ENCODE measurements around the gene MT1E. TPM values are rescaled to one million over a fixed set of nuclear protein-coding genes. Genes with fewer than 3 reads are reported as not detected.

MT1E gene
- total RNA-seq, 1 donor from 2014 or later = 132 TPM

DNA sequence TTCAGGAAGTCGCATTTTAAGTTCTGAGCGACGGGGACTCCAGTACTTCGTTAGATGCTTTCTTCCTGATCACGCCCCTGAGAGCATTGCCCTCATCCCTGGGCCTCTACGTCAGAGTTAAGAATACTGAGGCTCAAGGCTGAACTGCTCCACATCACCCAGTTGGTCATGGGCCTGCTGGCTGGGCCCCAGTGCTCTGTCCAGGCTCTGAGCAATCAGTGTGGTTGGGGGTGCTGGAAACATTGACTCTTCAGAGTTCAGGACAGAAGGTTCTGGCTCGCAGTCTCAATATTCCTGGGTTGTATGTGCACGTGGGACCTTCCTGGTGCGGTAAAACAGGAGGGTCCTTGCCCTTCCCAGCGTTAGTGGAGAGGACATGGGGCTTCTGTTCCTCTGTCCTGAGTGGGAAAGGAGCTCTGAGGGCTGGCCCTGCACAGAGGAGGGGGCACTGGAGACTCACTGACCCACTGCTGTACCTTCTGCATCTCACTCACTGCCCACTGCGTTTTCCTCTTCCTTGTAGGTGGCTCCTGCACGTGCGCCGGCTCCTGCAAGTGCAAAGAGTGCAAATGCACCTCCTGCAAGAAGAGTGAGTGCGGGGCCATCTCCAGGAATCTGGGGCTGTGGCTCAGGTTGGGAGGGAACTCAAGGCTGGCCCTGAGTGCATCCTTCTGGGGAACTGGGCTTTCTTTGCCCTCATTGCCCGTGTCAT, 518 bp downstream of the MT1E start:
- DNase-seq (ENCODE audit: low read depth, low spot score) = no peak

DNA sequence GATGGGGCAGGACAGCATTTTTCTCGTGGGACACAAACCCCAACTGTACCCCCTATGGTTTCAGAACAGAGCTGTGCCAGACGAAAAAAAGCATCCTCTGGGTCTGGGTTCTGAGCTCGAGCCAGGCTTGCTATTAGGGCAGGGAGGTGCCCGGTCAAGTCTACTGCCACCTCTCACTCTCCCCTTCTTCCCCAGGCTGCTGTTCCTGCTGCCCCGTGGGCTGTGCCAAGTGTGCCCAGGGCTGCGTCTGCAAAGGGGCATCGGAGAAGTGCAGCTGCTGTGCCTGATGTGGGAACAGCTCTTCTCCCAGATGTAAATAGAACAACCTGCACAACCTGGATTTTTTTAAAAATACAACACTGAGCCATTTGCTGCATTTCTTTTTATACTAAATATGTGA, 1.1 kb downstream of the MT1E start:
- DNase-seq (ENCODE audit: low read depth, low spot score) = no peak

DNA sequence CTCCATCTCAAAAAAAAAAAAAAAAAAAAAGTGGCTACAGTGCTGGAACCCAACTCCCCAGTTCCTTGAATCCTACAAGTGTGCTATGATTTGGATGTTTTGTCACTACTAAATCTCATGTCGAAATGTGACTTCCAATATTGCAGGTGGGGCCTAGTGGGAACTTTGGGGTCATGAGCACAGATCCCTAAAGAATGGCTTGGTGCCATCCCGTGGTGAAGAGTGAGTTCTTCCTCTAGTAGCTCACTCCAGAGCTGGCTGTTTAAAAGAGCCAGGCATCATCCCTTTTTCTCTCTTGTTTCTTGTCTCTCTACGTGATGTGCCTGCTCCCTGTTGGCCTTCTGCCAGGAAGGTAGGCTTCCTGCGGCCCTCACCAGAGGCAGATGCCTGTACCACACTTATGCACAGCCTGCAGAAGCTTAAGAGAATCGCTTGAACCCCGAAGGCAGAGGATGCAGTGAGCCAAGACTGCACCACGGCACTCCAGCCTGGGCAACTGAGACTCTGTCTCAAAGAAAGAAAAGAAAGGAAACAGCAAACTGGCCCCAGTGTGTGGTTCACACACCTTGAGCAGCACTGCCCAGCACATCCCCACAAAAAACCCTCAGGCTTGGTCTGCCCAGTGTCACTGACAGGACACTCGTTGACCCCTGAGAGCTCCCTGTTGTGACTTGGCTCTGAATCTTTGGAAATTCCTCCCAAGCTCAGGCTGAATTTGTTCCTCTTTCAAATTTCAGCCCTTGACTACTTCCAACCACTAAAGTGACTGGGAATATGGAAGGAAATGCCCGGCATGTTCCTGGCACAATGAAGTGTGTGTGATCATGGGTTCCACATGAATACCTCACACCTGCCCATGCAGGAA, 3.1 kb downstream of the MT1E start:
- DNase-seq (ENCODE audit: low read depth, low spot score) = no peak

DNA sequence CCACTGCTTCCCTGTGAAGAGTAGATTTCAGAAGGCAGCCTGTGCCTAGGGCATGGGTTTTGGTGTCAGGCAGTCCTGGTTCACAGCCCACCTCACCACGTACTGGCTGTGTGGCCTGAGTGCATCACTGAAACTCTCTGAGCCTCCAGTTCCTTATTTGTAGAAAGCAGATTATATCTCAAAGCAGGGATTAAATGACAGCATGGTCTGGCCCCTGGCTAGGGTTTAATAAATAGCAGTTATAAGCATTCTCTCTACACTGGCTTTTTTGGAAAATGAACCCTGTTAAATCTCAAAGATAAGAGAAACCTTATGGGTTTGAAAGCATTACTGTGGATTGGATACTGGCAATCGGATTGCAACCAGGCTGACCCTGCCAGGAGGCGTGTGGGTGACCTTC, 4.0 kb downstream of the MT1E start:
- DNase-seq (ENCODE audit: low read depth, low spot score) = no peak

DNA sequence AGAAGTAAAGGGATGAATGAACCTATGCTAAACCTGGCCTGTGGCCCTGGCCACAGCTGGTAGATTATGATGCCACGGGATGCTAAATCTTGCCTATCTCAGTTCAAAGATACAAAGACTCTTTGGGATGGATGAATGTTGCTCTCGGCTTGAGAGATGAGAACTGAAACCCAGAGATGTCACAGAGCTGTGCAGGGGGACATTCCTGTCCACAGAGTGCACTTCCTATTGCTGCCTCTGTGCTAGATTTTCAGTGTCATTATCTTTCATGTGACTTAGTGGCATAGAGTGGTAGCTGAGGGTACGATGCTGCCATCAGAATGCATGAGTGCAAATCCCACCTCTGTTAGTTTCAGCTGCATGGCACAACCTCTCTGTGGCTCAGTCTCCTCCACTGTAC, 4.6 kb downstream of the MT1E start:
- DNase-seq (ENCODE audit: low read depth, low spot score) = no peak

DNA sequence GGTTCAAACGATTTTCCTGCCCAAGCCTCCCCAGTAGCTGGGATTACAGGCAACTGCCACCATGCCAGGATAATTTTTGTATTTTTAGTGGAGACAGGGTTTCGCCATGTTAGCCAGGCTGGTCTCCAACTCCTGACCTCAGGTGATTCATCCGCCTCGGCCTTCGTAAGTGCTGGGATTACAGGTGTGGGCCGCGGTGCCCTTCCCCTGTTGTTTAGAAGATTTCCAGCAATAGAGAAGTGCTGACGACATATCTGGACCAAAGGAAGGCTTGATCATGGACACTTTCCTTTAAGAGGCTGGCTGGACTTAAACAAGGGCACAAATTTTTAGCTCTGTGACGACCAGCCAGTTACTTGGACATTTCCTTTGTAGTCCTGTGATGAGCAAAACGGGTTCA, 5.6 kb downstream of the MT1E start:
- DNase-seq (ENCODE audit: low read depth, low spot score) = no peak

DNA sequence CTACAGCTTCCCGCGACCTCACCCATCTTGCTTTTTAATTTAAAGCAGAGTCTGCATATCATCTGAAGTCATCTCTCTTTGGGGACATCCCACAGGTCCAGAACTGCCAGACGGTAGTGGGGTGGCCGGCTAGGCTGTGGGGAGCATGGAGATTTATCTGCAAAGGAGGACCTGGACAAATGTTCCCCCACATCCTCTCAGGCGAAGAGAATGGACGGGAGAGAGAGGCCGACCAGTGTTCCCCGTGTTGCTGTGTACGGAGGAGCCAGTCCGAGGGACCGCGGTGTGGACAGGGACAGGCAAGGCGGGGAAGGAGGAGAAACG, 6.2 kb downstream of the MT1E start:
- no peak for DNase-seq (ENCODE audit: low read depth, low spot score)

DNA sequence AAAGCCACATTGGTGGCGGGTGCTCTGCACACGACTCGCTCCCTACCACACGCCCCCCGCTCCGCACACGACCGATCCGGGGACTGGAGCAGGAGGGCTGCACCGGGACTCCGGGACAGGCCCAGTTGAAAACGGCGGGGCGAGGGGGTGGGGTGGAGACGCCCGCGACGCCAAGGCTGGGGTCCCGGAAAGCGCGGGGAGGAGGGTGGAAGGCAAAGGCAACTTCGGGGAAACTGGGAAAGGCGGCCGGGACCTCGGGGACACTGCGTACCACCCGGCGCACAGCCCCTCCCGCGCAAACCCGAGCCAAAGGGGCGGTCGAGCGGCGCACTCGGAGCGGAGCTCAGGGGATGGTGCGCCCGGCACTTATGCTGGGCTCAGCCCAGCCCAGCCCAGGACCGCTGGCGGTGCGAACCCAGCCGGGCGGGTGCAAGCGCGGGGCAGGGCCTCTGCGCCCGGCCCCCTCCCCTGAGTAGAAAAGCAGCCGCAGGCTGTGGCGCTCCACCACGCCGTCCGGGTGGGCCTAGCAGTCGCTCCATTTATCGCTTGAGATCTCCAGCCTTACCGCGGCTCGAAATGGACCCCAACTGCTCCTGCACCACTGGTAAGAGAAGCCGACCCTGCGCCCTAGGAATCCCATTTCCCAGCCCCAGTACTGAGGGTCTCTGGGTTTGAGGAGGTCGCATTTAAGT, 6.7 kb downstream of the MT1E start, which contains the start of gene MT1M:
Gene MT1M, plus strand, starts transcription at position 504 of the 692 bp plus-strand sequence. Its CDS starts 73 bp downstream, at position 577.
- DNase-seq (ENCODE audit: low read depth, low spot score) = no peak

DNA sequence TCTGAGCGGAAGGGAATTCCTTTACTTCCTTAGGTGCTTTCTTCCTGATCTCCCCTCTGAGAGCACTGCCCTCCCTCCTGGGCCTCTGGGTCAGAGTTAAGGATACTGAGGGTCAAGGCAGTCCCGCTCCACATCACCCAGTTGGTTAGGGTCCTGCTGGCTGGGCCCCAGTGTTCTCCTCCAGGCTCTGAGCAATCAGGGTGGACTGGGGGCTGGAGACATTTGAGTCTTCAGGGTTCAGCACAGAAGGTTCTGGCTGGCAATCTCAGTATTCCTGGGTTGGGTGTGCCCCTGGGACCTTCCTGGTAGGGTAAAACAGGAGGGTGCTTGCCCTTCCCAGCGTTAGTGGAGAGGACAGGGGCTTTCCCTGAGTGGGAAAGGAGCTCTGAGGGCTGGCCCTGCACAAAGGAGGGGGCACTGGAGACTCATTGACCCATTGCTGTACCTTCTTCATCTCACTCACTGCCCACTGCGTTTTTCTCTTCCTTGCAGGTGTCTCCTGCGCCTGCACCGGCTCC, 7.3 kb downstream of the MT1E start:
- DNase-seq (ENCODE audit: low read depth, low spot score) = no peak

DNA sequence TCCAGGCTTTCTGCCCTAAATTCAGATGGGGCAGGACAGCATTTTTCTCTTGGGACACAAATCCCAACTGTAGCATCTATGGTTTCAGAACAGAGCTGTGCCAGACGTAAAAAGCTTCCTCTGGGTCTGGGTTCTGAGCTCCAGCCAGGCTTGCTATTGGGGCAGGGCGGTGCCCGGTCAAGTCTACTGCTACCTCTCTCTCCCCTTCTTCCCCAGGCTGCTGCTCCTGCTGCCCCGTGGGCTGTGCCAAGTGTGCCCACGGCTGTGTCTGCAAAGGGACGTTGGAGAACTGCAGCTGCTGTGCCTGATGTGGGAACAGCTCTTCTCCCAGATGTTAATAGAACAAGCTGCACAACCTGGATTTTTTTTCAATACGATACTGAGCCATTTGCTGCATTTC, 8.0 kb downstream of the MT1E start:
- no peak for DNase-seq (ENCODE audit: low read depth, low spot score)

DNA sequence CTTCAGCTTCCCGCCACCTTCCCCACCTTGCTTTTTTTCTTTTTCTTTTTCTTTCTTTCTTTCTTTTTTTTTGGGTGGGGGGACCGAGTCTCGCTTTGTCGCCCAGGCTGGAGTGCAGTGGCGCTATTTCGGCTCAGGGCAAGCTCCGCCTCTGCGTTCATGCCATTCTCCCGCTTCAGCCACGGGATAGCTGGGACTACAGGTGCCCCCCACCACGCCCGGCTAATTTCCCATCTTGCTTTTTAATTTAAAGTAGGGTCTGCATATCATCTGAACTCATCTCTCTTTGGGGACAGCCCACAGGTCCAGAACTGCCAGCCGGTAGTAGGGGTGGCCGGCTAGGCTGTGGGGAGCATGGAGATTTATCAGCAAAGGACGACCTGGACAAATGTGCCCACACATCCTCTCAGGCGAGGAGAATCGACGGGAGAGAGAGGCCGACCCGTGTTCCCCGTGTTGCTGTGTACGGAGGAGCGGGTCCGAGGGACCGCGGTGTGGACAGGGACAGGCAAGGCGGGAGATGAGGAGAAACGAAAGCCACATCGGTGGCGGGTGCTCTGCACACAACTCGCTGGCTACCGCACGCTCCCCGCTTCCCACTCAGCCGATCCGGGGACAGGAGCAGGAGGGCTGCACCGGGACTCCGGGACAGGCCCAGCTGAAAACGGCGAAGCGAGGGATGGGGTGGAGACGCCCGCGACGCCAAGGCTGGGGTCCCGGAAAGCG, 9.3 kb downstream of the MT1E start:
- no peak for DNase-seq (ENCODE audit: low read depth, low spot score)

DNA sequence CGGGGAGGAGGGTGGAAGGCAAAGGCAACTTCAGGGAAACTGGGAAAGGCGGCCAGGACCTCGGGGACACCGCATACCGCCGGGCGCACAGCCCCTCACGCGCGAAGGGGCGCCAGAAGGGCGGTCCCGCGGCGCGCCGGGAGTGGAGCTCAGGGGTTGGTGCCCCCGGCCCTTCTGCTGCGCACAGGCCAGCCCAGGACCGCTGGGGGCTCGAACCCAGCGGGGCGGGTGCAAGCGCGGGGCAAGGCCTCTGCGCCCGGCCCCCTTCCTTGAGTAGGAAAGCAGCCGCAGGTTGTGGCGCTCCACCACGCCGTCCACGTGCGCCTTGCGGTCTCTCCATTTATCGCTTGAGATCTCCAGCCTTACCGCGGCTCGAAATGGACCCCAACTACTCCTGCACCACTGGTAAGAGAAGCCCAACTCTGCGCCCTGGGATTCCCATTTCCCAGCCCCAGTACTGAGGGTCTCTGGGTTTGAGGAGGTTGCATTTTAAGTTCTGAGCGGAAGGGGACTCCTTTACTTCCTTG, 9.9 kb downstream of the MT1E start:
- no peak for DNase-seq (ENCODE audit: low read depth, low spot score)

DNA sequence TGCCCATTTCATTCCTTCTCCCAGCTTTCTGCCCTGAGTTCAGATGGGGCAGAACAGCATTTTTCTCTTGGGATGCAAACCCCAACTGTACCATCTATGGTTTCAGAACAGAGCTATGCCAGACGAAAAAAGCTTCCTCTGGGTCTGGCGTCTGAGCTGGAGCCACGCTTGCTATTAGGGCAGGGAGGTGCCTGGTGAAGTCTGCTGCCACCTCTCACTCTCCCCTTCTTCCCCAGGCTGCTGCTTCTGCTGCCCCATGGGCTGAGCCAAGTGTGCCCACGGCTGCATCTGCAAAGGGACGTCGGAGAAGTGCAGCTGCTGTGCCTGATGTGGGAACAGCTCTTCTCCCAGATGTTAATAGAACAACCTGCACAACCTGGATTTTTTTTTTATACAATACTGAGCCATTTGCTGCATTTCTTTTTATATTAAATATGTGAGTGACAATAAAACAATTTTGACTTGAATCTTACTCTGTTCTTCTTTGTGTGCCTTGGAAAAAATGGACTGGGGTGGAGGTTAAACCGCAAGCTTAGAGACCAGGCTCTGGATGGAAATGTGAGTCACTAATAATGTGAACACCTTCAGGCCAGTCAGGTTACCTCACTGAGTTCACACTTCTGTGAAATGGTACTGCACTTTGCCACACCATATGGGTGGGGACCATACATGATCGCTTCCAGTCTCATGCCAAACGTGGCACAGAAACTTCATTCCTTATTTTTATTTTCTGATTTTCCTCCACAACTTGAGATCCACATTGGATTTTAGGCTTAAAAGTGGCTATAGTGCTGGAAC, 11.2 kb downstream of the MT1E start:
- DNase-seq (ENCODE audit: low read depth, low spot score) = no peak

DNA sequence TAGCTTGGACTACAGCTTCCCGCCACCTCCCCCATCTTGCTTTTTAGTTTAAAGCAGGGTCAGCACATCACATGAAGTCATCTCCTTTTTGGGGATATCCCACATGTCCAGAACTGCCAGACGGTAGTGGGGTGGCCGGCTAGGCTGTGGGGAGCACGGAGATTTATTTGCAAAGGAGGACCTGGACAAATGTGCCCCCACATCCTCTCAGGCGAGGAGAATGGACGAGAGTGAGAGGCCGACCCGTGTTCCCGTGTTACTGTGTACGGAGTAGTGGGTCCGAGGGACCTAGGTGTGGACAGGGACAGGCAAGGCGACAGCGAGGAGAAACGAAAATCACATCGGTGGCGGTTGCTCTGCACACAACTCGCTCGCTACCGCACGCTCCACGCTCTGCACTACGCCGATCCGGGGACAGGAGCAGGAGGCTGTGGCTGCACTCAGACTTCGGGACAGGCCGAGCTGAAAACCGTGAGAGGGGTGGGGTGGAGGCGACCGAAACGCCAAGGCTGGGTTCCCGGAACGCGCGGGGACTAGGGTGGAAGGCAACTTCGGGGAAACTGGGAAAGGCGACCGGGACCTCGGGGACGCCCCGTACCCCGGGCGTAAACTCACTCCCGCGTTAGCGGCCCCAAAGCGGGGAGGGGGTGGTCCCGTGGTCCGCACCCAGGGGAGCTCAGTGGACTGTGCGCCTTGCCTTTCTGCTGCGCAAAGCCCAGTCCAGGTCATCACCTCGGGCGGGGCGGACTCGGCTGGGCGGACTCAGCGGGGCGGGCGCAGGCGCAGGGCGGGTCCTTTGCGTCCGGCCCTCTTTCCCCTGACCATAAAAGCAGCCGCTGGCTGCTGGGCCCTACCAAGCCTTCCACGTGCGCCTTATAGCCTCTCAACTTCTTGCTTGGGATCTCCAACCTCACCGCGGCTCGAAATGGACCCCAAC, 12.5 kb downstream of the MT1E start, which contains the start of gene MT1A:
Gene MT1A, plus strand, starts transcription at position 853 of the 937 bp plus-strand sequence. Its CDS starts 73 bp downstream, at position 926.
- DNase-seq (ENCODE audit: low read depth, low spot score) = no peak

DNA sequence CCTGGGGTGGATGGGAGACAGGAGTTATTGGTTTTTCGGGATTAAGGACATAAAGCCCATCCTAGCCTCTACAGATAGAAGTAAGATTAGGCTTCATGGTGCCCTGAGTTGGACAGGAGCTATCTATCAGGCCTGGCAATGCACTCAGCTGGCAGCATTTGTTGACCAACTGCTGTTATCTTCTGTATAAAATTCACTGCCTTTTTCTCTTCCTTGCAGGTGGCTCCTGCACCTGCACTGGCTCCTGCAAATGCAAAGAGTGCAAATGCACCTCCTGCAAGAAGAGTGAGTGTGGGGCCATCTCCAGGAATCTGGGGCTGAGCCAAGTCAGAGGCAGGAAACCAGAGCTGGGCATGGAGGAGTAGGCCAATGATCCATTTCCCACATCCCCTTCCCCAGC, 13.5 kb downstream of the MT1E start:
- no peak for DNase-seq (ENCODE audit: low read depth, low spot score)

DNA sequence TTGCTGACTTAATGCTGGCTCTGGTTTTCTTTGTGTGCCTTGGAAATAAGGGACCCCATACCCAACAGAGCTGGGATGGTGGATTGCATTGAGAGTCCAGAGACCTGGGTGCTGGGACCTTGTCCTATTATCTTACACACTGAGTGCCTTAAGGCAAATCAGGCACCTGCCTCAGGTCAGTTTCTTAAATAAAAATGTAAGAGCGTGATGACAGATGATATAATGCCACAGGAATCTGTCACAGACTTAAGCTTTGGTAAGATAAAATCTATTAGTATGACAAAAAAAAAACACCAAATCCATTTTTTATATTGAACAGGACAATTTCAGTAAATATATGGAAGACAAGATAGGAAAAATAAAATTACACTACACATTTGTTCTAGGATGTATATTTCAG, 14.5 kb downstream of the MT1E start:
- no peak for DNase-seq (ENCODE audit: low read depth, low spot score)

DNA sequence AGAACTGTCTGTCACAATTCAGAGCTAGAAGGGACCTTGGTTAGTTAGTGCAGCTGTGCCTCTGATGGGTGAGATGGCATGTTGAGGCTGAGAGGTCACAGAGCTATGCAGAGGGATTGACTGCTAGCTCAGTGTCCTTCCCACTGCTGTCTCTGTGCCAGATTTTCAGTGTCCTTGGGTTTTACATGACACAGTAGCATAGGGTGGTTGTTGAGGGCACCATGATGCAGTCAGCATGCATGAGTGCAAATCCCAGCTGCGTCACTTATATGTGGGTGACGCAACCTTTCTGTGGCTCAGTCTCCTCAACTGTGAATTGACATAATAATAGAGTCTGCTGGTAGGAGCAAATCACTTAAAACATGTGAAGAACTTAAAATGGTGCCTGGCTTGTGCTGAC, 15.6 kb downstream of the MT1E start:
- no peak for DNase-seq (ENCODE audit: low read depth, low spot score)

DNA sequence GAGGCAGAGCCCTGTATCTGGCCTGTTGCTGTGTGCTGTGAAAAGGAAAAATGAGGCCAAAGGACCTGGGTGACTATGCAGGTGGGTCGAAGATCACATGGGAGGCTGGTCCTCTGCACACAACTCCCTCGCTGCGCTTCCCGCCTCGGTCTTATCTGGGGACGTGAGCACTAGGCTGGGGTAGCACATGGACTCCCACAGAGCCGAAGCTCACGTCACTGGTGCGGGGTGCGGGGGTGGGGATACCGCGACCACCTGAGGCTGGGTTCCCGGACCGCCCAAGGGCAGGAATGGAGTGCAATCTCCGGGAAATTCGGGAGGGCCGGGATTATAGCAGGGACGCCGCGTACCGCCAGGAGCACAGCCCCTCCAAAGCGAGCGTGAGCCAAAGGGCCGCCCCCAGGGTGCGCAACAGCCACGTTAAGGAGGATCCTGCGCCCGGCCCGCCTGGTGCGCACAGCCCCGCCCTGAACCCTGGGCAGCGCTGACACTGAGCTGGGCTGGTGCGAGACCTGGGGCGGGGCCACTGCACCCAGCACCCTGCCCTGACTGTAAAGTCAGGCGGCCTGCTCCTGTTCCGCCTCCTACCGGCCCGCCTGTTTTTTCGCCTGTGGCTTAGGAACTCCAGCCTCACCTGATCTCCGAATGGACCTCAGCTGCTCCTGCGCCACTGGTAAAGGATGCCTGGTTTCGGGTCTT, 17.6 kb downstream of the MT1E start:
- no peak for DNase-seq (ENCODE audit: low read depth, low spot score)

DNA sequence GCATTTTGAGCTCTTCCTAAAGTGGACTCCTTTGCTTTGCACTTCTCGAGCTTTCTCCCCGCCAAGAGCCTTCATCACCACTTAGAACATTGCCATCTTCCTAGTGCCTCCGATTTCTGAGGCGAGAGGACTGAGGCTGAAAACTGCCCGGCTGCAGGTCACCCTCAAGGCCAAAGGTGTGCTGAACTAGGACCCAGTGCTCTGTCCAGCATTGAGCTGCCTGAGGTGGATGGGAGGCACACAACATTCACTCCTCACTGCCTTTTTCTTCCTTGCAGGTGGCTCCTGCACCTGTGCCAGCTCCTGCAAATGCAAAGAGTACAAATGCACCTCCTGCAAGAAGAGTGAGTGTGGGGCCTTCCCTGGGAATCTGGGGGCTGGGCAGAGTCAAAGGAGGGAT, 18.3 kb downstream of the MT1E start:
- DNase-seq (ENCODE audit: low read depth, low spot score) = no peak
